Stimulated activated CD8-positive, alpha-beta memory T cell treated with anti-CD3 and anti-CD28 coated beads, Interleukin-4, amount 100 ng/mL, for 48 hours (primary cell): ENCODE results near the gene FUT7.
"Not testable (repeated sequence)": the region's sequence is repeated elsewhere in the genome, so short reads cannot be mapped to it uniquely, and the experiment has no call there.

Source experiments
- DNase-seq: peaks from one replicate; pipeline ENCODE4 v3.0.0-alpha.2; 2020

The FUT7 gene

GRCh38 chr9:137049544-137050449 lies 17.9 kb upstream of the FUT7 start:
- DNase-seq = peak; percentile 88

- DNase-seq = no peak
Observed at GRCh38 chr9:137048655-137049543, 17.0 kb upstream of the FUT7 start.

GRCh38 chr9:137046088-137046787 lies 14.3 kb upstream of the FUT7 start, which contains the start of gene NPDC1:
NPDC1 (minus strand) TSS chr9:137046177; CDS start chr9:137045989, 188 bp downstream.
- peak; percentile 90 for DNase-seq

GRCh38 chr9:137045294-137046087 lies 13.6 kb upstream of the FUT7 start:
- DNase-seq = peak; percentile 37

GRCh38 chr9:137044502-137045177 lies 12.8 kb upstream of the FUT7 start:
- no peak for DNase-seq

- DNase-seq = no peak
Observed at GRCh38 chr9:137044037-137044436, 12.1 kb upstream of the FUT7 start.

- no peak for DNase-seq
Observed at GRCh38 chr9:137042751-137043727, 11.2 kb upstream of the FUT7 start.

GRCh38 chr9:137041124-137041523 lies 9.2 kb upstream of the FUT7 start:
- no peak for DNase-seq

- DNase-seq = no peak
Observed at GRCh38 chr9:137040568-137040967, 8.7 kb upstream of the FUT7 start.

GRCh38 chr9:137039611-137040366 lies 7.9 kb upstream of the FUT7 start:
- DNase-seq = no peak

- no peak for DNase-seq
Observed at GRCh38 chr9:137038916-137039315, 7.0 kb upstream of the FUT7 start.

GRCh38 chr9:137037483-137037882 lies 5.6 kb upstream of the FUT7 start:
- no peak for DNase-seq

GRCh38 chr9:137037035-137037434 lies 5.1 kb upstream of the FUT7 start:
- no peak for DNase-seq

GRCh38 chr9:137035937-137036336 lies 4.0 kb upstream of the FUT7 start:
- DNase-seq = no peak

- DNase-seq = no peak
Observed at GRCh38 chr9:137035507-137035834, 3.6 kb upstream of the FUT7 start.

- peak; percentile 94 for DNase-seq
Observed at GRCh38 chr9:137034709-137035506, 3.0 kb upstream of the FUT7 start.

- no peak for DNase-seq
Observed at GRCh38 chr9:137034039-137034708, 2.3 kb upstream of the FUT7 start.

- not testable (repeated sequence) for DNase-seq
Observed at GRCh38 chr9:137033481-137033880, 1.6 kb upstream of the FUT7 start.
